Bronchial epithelial cell (primary cell): Measurements from ENCODE around the gene TRAPPC6A. TPM values are rescaled to one million over a fixed set of nuclear protein-coding genes. Genes with fewer than 3 reads are reported as not detected.

Source experiments
- DNase-seq: peaks from one replicate; pipeline ENCODE4 v3.0.0-alpha.2; 2010; ENCODE audit warnings: low read depth
- FAIRE-seq: peaks from 2 replicates; lab custom pipeline; 2011; peaks lifted over from hg19 to GRCh38; lab: Jason Lieb, UNC
- H3K27me3 ChIP-seq: 2 replicates; pipeline ENCODE4 v1.5.1; 2011; ENCODE audit warnings: low read length; ENCODE audit not compliant: control insufficient read depth, insufficient read depth
- H3K36me3 ChIP-seq: 2 replicates; pipeline ENCODE4 v1.5.1; 2011; ENCODE audit warnings: low read length; ENCODE audit not compliant: control insufficient read depth, insufficient read depth
- H3K4me3 ChIP-seq: 2 replicates; pipeline ENCODE4 v1.5.1; 2011; ENCODE audit warnings: mild to moderate bottlenecking, low read depth, low read length, control low read depth
- CTCF ChIP-seq: IDR thresholded peaks from 2 replicates; pipeline ENCODE4 v1.5.1; 2011; ENCODE audit warnings: mild to moderate bottlenecking, moderate library complexity, low read length, control low read depth, inconsistent platforms; ENCODE audit not compliant: insufficient read depth, severe bottlenecking
- total RNA-seq: library from RNA; depleted of rRNA; stranded (reverse); fragments of >200 nt; gene quantifications from 2 replicates; pipeline ENCODE4 v1.2.1, GENCODE V29; 2014

Gene TRAPPC6A
- total RNA-seq, 1 donor from 2014 or later, result 24.5 TPM

- Histone ChIP-seq H3K27me3 (no peaks in the 10 kb centered on the region), H3K4me3 (no peak overlapping the region), H3K36me3 (peaks cover 1% of the 10 kb centered on the region)
- no peak for DNase-seq
- no peak for FAIRE-seq
- no peak for TF ChIP-seq CTCF
Observed at GRCh38 chr19:45114116-45114515, 63.9 kb downstream of the TRAPPC6A start.

GRCh38 chr19:45113628-45114027 lies 64.4 kb downstream of the TRAPPC6A start:
- no peak overlapping the region for H3K4me3 ChIP-seq
- H3K36me3 ChIP-seq, result peaks cover 1% of the 10 kb centered on the region
- no peak for TF ChIP-seq CTCF
- FAIRE-seq (no peak), DNase-seq (peak; percentile 29)
- H3K27me3 ChIP-seq, result no peaks in the 10 kb centered on the region

Other genes starting within 250 kb of the TRAPPC6A start
- not detected in 2 replicates for gene APOC4, start 236.0 kb downstream of the TRAPPC6A start, total RNA-seq
- gene APOC2, start 232.2 kb downstream of the TRAPPC6A start, total RNA-seq, result not detected in 2 replicates
- 17.9 and 24.2 TPM in 2 replicates for gene CLPTM1, start 222.9 kb downstream of the TRAPPC6A start, total RNA-seq
- gene RELB, start 176.8 kb downstream of the TRAPPC6A start, total RNA-seq, result 2.1 and 3.7 TPM in 2 replicates
- 12.5 and 19.2 TPM in 2 replicates for gene CLASRP, start 139.2 kb downstream of the TRAPPC6A start, total RNA-seq
- gene ZNF296, start 101.8 kb downstream of the TRAPPC6A start, total RNA-seq, result under 0.01 and 0.51 TPM in 2 replicates
- 21.3 and 23.2 TPM in 2 replicates for gene GEMIN7, start 99.0 kb downstream of the TRAPPC6A start, total RNA-seq
- 19.2 and 19.5 TPM in 2 replicates for gene PPP1R37, start 85.1 kb downstream of the TRAPPC6A start, total RNA-seq
- 0.53 and 1.0 TPM in 2 replicates for gene NKPD1, start 17.3 kb downstream of the TRAPPC6A start, total RNA-seq
- 5.3 and 5.5 TPM in 2 replicates for gene BLOC1S3, start 547 bp upstream of the TRAPPC6A start, total RNA-seq
- not detected in 2 replicates for gene EXOC3L2, start 67.2 kb upstream of the TRAPPC6A start, total RNA-seq
- gene MARK4, start 73.0 kb upstream of the TRAPPC6A start, total RNA-seq, result 10.8 and 14.8 TPM in 2 replicates
- under 0.01 TPM in 1 of 2 replicates, not detected in the other for gene CKM, start 144.6 kb upstream of the TRAPPC6A start, total RNA-seq
- 83.5 and 99.5 TPM in 2 replicates for gene KLC3, start 162.5 kb upstream of the TRAPPC6A start, total RNA-seq
- 3.9 and 4.6 TPM in 2 replicates for gene ERCC2, start 192.3 kb upstream of the TRAPPC6A start, total RNA-seq
- gene PPP1R13L, start 226.8 kb upstream of the TRAPPC6A start, total RNA-seq, result 16.6 and 31.2 TPM in 2 replicates
- gene POLR1G, start 228.4 kb upstream of the TRAPPC6A start, total RNA-seq, result 8.8 and 16.8 TPM in 2 replicates
- 65.0 and 78.5 TPM in 2 replicates for gene ERCC1, start 245.7 kb upstream of the TRAPPC6A start, total RNA-seq